Activated CD4-positive, alpha-beta T cell treated with anti-CD3 and anti-CD28 coated beads, Interleukin-2, amount 50 U/mL, for 24 hours (primary cell): ENCODE data around the gene GPS1.

Experiments
- DNase-seq, 2 donors: peaks; one replicate each; pipeline ENCODE4 v3.0.0-alpha.2; 2020; ENCODE audit warnings: low read depth in 1 of 2, low spot score in 1 of 2

Gene GPS1

DNA sequence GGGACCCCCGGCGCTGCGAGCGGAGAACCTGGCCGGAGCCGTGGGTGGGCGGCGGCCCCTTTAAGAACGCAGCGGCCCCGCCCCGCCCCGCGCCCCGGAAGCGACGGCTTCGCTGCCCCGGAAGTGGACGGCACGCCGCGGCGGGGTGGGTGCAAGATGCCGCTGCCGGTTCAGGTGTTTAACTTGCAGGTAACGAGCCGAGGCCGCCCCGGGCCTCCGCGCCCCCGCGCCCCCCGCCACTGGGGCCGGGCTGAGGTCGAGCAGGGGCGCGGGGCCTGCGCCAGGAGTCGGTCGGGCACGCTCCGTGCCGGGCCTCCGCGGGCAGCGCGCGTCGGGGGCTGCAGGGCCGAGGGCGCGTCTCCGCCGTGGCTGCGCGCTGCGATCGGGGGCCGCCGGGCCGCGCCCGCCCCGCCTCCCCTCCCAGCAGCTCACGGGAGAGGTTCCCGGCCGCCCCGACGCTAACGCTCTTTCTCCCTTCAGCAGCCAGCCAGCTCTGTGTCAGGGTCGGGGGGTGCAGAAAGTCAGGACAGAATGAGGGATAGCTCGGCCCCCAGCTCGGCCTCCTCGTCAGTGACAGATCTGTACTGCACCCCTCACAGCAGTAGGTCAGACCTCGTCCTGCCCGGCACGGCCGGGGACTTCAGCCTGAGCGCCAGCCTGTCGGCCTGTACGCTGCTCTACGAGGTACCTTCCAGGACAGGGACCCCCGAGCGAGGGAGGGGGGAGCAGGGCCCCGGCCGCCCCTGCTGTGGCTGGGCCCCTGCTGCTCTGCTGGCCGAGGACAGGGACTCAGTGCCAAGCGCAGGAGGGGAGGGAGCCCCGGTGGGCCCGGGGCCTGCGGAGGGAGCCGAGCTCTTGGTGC, at the start of gene GPS1, which contains the start of gene RFNG:
GPS1 (plus strand) TSS at position 123 of the 862 bp plus-strand sequence; CDS start at position 157, 34 bp downstream.
RFNG (minus strand) TSS at position 36 of the 862 bp plus-strand sequence. CDS start 45 bp downstream, outside the sequence.
- peak; percentile 70 to 80 for DNase-seq

DNA sequence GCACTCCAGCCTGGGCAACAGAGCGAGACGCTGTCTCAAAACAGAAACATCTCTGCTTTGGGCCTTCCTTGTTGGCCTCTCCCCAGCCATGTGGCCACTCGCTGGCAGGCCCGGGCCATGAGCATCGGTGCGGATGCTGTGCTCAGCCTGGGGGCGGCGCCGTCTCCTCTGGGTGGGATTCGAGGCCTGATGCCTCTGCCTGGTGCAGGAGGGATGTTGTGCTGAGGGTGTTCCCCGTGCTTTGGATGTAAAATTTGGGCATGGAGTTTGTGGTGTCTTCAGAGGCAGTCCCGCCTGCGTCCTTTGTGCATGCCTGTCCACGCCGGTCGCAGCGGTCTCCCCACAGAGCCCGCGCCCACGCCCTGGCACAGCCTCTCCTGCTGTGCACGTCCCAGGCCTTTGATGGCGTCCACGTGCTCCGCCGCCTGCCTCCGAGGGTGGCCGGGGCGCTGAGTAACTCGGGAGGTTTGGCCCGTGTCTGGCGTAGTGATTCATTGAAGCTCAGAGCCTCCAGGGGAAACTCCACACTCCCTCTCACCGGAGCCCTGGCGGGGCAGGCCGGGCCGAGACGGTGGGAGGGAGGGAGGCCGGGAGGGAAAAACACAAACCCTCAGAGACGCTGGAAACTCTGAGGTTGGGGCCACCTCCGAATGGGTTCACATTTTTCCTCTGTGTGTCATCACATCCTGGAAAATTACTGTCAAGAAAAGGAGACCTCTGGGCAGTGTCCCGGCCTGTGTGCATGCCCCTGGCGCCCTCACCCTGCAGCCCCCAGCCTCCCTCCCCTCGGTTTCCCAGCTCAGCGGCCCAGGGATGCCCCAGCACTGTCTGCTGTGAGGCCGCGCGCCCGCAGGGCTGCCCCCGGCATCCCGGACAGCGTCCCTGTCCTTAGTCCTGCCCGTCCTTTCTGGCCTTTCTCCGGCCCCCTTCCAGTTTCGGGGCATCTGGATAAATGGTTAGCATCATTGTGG, 48.0 kb upstream of the GPS1 start:
- DNase-seq, result no peak

DNA sequence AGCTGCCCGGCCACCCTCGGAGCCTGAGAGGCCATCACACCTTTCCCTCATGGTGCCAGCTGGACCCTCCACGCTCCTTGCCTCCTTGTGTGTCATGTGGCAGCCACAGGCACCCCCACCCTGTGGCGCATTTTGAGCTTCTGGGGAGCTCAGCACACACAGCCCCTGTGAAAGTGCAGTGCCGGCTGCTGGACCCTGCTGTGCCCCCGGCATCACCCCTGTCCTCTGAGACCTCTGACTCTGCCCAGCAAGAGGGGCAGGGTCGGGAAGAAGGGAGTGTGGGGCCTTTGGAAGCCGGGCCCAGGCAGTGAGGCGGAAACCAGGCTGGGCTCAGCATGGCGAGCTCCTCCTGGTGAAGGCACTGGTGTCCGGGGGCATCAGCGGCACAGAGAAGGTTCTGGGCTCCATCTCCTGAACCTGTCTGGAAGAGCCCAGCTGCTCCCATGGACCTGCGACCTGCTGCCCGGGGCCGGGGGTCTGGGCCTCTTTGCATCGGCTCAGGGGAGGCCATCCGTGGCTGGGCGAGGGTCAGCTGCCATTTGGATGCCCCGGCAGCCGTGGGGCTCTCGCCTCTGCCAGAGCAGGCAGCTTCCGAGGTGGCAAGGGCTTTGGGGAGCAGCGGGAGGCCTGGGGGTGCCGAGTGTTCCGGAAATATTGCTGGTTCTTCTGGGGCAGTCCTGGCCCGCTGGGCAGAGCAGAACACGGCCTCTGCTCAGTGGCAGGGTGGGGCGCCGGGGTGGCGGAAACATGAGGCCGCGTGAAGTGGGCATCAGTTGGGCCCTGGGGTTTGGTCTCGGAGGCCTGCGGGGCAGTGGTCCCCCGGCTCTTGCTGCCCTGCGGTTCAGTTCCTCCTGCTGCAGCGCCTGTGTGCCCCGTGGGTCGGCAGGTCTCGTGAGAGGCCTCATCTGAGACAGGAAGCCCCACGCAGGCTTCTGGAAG, 46.9 kb upstream of the GPS1 start:
- no peak for DNase-seq

DNA sequence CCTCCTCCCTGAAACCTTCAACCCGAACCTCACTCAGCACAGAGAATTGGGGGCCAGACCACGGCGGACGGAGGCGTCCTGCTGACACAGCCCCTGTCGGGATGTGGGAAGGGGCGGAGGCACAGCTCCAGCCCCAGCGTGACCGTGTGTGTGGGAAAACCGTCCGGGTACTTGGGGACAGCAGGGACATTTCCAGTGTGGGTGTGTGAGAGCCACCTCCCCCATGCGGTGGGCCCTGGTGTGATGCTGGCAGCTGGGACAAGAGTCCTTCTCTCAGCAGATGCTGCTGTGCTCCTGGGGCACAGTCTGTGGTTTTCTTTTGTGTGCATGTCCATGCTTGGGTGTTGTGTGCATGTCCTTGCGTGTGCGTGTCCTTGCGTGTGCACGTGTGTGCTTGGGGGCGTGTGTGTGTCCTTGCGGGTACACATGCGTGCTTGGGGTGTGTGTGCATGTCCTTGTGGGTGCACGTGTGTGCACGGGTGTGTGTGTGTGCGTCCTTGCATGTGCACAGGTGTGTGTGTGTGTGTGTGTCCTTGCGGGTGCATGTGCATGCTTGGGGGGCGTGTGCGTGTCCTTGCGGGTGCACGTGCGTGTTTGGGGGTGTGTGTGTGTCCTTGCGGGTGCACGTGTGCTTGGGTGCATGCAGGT, 45.9 kb upstream of the GPS1 start:
- no peak for DNase-seq

DNA sequence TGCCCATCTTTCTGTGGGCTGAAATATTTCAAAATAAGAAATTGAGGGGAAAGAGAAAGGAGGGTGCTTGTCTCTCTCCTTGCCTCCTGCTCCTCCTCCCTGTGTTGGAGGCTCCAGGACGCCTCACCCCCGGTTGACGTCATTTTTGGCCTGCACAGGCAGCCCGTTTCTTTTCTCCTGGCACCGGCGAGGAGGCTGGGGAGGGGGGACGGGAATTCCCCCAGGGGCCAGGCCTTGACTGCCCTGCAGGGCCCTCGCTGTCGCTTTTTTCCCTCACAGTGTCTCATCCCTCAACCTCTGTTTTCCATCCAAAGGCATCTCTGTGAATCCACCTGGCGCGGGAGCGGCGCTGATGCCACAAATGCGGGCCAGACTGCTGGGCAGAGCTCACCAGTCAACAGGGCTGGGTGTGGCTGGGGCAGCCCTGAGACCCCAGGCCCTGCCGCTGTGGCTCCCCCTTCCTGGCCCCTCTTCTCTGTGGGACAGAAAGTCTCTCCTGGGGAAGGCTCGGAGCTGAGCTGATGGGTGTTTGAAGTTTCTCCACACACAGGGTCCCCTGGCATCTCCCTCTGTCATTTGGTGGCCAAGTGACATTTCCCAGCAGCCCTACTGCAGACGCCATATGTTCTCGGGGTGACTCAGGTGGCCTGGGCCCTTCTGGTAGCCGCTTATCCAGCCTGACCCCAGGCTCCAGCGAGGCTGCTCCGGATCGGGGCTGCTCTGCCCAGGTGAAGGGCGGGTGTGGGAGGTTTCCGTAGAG, 45.0 kb upstream of the GPS1 start:
- no peak for DNase-seq

DNA sequence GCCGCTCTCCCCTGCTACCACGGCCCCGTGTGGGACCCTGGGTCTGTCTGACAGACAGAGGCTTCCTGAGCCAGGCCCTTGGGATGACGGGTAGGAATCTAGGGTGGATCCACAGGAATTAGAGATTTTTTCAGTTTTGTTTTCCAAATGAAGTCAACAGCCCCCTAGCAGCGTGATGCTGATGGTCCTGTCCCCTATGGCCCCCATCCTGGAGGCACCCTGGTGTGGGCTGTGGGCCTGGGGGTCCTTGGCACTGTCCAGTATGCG, 44.5 kb upstream of the GPS1 start:
- DNase-seq, result no peak

DNA sequence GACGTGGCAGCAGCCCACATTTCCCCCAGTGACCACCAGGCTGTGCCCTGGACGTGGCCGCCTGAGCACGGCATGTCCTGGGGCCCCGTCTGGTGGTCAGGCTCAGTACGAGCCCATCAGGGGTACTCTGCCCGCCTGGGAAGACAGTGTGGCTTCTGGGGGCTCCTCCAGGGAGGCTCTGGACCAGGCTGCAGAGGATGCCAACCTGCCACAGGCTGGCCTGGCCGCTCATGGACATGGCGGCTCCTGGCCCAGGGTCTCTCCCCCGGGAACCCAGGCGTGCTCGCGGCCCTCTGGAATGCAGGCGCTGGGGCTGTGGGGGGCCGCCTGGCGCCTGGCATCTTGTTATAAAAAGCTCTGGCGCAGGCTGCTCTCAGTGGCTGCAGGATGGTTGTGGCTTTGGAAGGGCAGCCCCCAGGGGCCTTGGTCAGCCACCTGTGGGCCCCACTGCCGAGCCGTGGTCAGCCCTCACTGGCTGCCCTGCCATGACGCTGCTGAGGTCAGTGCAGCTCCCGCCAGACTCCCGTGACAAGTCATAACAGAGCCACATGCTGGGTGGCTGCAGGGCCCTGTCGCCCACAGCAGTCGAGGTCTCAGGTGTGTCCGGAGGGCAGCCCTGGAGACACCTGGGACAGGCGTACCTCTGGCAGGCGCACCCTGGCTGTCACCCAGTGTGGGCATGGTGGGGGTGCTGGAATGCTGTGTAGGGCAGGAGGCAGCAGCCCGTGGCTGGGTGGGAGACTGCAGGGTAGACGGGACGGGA, 44.0 kb upstream of the GPS1 start:
- no peak for DNase-seq

DNA sequence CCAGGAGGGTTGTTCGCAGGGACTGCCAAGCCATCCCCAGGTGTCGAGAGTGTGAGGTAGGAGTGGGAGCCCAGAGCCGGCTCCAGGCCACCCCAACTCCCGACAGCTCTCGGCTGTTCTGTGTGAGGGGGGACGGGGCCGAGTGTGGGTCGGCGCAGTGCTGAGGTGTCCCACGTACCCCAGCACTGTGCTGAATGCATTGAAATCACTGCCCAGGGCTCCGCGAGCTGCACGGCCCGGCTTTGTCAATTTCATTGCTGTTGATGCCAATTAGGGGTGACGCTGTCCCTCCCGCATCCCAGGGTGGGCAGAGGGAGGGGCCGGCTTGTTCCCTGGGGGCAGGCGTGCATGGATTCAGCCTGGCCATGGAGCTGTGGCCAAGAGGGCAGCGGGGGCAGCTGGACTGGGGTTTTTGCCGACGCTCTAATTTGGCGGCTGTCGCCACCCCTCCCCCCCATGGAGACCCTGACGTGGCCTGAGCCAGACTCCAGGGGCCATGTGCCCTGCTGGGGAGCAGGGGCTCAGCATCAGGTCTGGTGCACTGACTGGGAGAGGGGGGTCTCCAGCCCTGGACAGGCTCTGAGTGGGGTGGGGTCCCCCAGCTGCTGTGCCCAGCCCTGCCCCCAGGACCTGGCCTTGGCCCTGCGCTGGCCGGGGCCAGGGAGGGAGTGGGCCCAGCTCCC, 43.3 kb upstream of the GPS1 start:
- DNase-seq, result no peak

DNA sequence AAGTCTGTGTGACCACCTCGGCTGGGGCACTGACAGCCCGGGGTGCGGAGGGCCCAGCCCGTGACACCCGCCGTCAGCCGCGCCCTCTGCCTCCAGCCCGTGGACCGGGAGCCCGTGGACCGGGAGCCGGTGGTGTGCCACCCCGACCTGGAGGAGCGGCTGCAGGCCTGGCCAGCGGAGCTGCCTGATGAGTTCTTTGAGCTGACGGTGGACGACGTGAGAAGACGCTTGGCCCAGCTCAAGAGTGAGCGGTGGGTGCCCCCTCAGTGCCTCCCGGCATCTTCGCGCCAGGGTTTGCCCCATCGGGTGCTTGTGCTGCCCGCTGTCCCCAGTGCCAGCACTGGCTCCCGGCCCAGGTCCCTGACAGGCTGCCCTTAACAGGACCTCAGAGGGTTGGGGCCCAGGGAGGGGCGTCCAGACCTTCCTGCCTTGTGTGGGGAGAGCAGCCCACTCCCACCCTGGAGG, 42.7 kb upstream of the GPS1 start:
- DNase-seq, result no peak

DNA sequence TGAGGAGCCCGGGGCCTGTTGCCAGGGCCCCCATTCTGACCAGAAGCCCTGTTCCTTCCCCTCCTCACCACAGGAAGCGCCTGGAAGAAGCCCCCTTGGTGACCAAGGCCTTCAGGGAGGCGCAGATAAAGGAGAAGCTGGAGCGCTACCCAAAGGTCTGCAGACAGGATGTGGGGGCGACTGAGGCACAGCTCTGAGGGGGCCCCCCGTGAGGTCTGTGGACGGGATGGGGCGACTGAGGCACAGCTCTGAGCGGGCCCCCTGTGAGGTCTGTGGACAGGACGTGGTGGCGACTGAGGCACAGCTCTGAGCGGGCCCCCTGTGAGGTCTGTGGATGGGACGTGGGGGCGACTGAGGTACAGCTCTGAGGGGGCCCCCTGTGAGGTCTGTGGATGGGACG, 42.3 kb upstream of the GPS1 start:
- DNase-seq, result no peak

DNA sequence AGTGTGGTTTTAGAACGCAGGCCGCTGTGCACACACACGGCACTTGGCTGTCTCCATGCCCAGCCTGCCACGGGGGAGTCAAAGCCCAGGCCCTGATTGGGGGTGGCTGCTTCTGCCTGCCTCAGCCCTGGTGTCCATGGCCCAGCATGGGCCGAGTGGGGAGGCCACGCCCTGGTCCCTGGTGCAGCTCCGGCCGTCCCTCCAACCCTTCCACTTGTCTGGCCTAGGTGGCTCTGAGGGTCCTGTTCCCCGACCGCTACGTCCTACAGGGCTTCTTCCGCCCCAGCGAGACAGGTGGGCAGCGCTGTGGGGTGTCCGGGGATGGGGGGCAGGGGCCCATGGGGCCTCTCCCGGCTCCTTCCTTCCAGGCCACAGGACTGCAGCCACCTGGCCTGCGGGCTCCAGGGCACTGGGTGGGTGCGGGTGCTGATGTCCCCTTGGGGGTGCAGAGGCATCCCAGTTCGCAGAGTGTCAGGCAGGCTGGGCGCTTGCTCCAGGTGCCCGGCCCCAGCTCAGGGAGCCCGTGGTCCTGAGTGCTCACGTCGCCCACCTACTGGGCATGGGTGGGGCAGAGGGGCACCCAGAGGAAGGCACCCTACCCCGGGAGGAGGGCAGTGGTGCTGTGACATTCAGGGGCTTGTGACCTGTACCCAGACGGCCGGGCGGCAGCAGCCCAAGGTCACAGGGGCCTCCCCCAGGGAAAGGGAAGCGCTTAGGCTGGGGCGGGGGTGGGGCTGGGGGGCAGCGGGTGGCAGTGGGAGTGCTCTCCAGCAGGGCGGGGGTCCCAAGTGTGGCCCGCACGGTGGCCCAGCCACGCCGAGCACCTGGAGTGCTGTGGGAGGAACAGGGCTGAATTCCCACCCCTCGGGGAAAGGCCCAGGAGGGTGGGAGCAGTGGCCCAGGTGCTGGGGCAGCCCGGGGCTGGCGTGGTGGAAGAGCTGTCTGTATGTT, 40.8 kb upstream of the GPS1 start:
- no peak for DNase-seq

DNA sequence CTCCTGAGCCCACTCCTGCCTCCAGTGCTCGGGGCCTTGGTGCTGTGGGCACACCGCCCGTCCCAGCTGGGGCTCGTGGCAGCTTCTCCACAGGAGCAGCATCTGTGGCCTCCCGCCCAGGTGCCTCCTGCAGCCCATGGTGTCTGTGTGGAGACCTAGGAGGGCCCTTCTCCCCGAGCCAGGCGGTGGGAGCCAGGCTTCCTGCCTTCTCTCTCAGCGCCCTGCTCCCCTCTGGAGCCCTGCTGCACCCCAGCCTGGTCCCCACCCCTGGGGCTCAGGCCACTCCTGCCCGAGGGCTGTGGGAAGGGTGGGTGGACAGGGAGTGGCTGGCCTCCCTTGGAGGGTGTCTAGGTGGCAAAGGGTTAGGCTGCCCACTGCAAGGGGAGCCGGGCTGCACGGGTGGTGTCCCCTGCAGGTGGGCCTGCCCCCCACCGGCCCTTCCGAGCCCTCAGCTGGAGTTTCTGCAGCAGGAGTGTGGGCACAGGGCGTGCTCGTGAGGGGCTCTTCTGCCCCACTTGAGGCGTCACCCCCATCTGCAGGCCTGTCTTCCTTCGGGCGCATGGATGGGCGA, 40.0 kb upstream of the GPS1 start:
- no peak for DNase-seq

DNA sequence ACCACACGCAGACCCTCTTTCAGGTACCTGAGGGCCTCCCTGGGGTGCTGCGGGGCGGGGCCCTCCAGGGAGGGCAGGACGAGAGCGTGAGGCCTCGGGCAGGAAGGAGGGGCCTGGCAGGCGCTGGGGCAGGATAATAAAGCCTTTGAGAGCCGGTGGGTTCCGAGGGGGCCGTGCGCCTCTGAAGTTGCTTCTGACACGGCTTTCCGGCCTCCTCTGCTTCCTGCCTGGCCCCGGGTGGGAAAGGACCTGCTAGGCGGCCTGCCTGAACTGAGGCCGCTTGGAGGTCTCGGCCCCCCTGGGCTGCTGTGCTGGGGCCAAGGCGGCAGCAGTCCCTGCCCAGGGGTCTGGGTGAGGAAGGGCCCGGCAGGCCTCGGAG, 39.4 kb upstream of the GPS1 start:
- DNase-seq, result no peak

DNA sequence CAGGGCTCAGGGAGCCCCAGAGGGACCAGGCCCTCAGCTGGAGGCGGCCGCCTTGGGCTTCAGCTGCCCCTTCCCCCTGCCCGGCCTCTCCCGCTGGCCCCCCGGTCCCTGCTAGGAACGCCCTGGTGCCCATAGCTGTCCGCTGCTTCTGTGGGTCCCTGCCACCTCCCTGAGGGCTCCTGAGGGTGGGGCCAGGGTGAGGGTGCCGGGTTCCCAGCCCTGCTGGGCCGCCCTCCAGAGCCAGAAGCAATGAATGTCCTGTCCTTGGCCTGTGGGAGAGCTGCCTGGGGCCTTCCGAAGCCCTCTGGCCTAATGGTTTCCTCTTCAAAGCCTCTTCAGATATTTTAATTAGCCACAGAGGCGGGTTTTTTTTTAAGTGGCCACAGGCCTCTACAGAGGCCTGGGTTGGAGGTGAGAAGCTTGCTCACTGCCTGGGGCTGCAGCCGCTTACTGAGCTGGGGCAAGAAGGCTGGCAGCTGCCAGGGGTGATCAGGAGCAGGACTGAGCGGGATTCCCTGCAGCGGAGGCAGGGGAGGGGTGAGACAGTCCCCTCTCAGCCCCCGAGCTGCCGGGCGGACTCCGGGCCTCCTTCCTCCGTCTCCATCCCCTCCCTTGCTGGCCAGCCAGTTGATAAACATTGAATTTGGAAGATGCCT, 38.9 kb upstream of the GPS1 start:
- no peak for DNase-seq

DNA sequence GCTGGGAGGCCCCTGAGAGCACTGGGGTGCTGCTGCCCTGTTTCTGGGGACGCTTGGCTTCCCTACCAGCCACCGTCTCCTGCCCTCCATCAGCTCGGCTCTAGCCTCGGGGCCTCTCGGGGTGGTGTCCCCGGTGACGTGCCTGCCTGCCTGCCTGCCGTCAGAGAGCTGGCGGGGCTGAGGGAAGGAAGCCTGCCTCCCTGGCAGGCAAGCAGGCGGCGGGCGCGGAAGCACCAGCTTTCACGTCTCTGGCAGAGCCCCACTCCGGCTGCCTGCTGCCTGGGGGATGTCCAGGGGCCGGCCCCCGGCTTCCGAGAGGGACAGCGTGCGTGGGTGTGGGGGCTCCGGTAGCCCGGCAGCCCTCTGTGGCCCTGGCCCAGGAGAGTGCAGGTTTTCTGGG, 38.4 kb upstream of the GPS1 start:
- DNase-seq, result no peak

DNA sequence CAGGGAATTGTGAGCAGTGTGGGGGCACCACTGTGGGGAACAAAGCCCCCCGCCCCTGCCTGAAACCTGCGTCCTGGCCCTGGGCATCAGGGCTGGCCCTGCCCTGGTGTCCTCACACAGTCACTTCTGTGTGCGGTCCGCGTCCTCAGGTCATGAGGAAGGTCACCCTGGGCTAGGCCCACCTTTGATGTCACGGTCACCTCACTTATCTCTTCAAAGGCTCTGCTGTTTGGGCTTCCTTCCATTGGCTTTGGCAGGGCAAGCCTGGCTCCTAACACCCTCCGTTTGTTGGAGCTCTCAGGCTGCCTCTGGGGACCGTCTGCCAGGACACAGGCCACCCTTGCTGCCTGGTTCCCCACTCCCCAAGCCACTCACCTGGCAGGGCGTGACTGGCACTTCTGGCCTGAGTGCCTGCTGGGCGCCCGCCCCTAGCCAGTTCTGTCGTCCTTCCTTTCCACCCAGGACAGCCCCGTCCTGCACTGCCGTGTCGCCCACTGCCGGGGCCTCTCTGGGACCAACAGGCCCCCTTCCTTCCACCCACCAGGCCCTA, 37.9 kb upstream of the GPS1 start:
- DNase-seq, result no peak
